RWPE2 (cell line): ENCODE data around the gene C19orf53.

Experiments used
- ATAC-seq: fragments of 200-7000 bp; cut with Tn5 transposase; 3 replicates; pipeline ENCODE4 v1.9.1; 2021; ENCODE audit warnings: low read depth
- DNase-seq: peaks from one replicate; pipeline ENCODE4 v3.0.0-alpha.2; 2020; ENCODE audit warnings: low spot score
- H3K27ac ChIP-seq: fragments of 450-650 bp; 2 replicates; pipeline ENCODE4 v1.5.1; 2017; ENCODE audit warnings: mild to moderate bottlenecking; ENCODE audit not compliant: poor library complexity, severe bottlenecking
- H3K27me3 ChIP-seq: fragments of 250-450 bp; sonication (Bioruptor Pico); 2 replicates; pipeline ENCODE4 v1.5.1; 2021; ENCODE audit warnings: mild to moderate bottlenecking, moderate library complexity; ENCODE audit not compliant: insufficient read depth, poor library complexity, severe bottlenecking
- H3K36me3 ChIP-seq: fragments of 250-450 bp; sonication (Bioruptor Pico); 2 replicates; pipeline ENCODE4 v1.5.1; 2020; ENCODE audit warnings: low read depth, mild to moderate bottlenecking, moderate library complexity
- H3K4me1 ChIP-seq: fragments of 250-450 bp; sonication (Bioruptor Pico); 2 replicates; pipeline ENCODE4 v1.5.1; 2021; ENCODE audit warnings: mild to moderate bottlenecking, moderate library complexity; ENCODE audit not compliant: insufficient read depth, poor library complexity, severe bottlenecking
- H3K4me3 ChIP-seq: fragments of 250-450 bp; sonication (Bioruptor Pico); 2 replicates; pipeline ENCODE4 v1.5.1; 2021; ENCODE audit warnings: mild to moderate bottlenecking, moderate library complexity; ENCODE audit not compliant: severe bottlenecking
- H3K9me3 ChIP-seq: fragments of 250-450 bp; sonication (Bioruptor Pico); 2 replicates; pipeline ENCODE4 v1.5.1; 2021; ENCODE audit warnings: mild to moderate bottlenecking, moderate library complexity; ENCODE audit not compliant: severe bottlenecking
- TF ChIP-seq, protein P1 (sequence below): fragments of 450-650 bp; IDR thresholded peaks from one replicate; pipeline ENCODE4 v1.5.1; 2017; ENCODE audit warnings: mild to moderate bottlenecking, moderate library complexity; ENCODE audit not compliant: poor library complexity, severe bottlenecking

The C19orf53 gene

DNA sequence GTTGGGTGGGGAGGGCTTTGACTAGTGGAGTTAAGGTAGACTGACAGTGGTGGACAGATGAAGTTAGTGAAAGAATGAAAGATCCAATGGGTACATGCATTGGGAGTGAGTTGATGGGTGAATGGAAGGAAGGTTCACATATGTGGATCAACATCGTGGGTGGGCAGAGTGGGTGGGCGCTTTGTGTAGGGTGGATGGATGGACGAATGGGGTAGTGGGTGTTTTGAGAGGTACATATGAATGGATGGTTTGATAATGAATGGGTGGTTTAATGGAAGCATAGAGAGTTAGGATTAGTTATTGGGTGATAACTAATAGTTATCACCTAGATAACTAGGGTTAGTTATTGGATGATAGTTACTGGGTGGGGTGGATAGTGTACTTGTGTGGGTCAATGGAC, 32.5 kb downstream of the C19orf53 start:
- Histone ChIP-seq H3K27ac (no peak overlapping the region), H3K27me3 (no peaks in the 10 kb centered on the region), H3K4me3 (no peak overlapping the region), H3K36me3 (peaks cover 40% of the 10 kb centered on the region), H3K4me1 (peaks cover 11% of the 10 kb centered on the region), H3K9me3 (no peaks in the 10 kb centered on the region)
- ATAC-seq, result no peak
- no peak for DNase-seq
- TF ChIP-seq, protein P1, sequence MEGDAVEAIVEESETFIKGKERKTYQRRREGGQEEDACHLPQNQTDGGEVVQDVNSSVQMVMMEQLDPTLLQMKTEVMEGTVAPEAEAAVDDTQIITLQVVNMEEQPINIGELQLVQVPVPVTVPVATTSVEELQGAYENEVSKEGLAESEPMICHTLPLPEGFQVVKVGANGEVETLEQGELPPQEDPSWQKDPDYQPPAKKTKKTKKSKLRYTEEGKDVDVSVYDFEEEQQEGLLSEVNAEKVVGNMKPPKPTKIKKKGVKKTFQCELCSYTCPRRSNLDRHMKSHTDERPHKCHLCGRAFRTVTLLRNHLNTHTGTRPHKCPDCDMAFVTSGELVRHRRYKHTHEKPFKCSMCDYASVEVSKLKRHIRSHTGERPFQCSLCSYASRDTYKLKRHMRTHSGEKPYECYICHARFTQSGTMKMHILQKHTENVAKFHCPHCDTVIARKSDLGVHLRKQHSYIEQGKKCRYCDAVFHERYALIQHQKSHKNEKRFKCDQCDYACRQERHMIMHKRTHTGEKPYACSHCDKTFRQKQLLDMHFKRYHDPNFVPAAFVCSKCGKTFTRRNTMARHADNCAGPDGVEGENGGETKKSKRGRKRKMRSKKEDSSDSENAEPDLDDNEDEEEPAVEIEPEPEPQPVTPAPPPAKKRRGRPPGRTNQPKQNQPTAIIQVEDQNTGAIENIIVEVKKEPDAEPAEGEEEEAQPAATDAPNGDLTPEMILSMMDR, result no peak

DNA sequence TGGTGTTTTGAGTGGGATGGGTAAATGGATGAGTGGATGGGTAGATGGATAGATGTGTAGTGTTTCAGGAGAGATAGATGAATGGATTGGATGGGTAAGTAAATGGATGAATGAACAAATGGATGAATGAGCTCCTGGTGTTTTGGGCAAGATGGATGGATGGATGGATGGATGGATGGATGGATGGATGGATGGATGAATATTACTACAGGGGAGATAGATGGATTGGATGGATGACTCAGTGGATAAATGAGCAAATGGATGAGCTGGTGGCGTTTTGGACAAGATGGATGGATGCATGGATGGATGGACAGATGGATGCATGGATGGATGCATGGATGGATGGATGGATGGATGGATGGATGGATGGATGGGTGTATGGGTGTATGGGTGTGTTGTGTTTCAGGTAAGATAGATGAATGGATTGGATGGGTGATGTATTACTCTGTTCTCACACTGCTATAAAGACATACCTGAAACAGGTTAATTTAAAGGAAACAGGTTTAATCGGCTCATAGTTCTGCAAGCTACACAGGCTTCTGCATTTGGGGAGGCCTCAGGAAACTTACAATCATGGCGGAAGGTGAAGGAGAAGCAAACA, 33.3 kb downstream of the C19orf53 start:
- no peaks in the 10 kb centered on the region for H3K27me3 ChIP-seq
- TF ChIP-seq, protein P1, result no peak
- H3K27ac ChIP-seq, result no peak overlapping the region
- DNase-seq (no peak), ATAC-seq (no peak)
- H3K4me1 ChIP-seq, result peaks cover 11% of the 10 kb centered on the region
- H3K4me3 ChIP-seq, result no peak overlapping the region
- peaks cover 43% of the 10 kb centered on the region for H3K36me3 ChIP-seq
- H3K9me3 ChIP-seq, result no peaks in the 10 kb centered on the region

DNA sequence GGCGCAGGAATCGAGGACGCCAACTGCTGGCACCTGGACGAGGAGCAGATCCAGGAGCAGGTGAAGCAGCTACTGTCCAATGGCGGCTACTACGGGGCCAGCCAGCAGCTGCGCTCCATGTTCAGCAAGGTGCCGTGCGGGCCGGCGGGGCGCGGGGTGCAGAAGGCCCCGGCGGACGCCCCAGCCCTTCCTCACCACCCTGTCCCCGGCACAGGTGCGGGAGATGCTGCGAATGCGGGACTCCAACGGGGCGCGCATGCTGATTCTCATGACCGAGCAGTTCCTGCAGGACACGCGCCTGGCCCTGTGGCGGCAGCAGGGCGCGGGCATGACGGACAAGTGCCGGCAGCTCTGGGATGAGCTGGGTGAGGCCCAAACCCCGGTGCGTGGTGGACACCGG, 34.6 kb downstream of the C19orf53 start:
- peaks cover 3% of the 10 kb centered on the region for H3K4me1 ChIP-seq
- TF ChIP-seq, protein P1, result no peak
- ATAC-seq, result no peak
- H3K4me3 ChIP-seq, result no peak overlapping the region
- no peak overlapping the region for H3K27ac ChIP-seq
- H3K9me3 ChIP-seq, result no peaks in the 10 kb centered on the region
- H3K27me3 ChIP-seq, result no peaks in the 10 kb centered on the region
- peak; percentile 68 for DNase-seq
- peaks cover 50% of the 10 kb centered on the region for H3K36me3 ChIP-seq

DNA sequence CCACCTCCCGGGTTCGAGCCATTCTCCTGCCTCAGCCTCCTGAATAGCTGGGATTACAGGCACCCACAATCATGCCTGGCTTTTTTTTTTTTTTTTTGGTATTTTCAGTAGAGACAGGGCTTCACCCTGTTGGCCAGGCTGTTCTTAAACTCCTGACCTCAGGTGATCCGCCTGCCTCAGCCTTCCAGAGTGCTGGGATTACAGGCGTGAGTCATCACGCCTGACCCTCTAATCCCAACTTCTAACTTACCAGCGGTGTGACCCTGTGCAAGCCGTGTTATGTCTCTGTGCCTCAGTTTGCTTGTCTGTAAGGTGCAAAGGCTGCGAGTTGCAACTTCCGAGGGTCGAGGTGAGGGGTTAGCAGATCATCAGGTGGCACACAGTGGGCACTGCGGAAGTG, 38.3 kb downstream of the C19orf53 start:
- H3K4me3 ChIP-seq, result no peak overlapping the region
- DNase-seq (no peak), ATAC-seq (no peak)
- no peaks in the 10 kb centered on the region for H3K27me3 ChIP-seq
- TF ChIP-seq, protein P1, result no peak
- no peaks in the 10 kb centered on the region for H3K9me3 ChIP-seq
- peaks cover 32% of the 10 kb centered on the region for H3K36me3 ChIP-seq
- H3K4me1 ChIP-seq, result no peaks in the 10 kb centered on the region
- no peak overlapping the region for H3K27ac ChIP-seq

DNA sequence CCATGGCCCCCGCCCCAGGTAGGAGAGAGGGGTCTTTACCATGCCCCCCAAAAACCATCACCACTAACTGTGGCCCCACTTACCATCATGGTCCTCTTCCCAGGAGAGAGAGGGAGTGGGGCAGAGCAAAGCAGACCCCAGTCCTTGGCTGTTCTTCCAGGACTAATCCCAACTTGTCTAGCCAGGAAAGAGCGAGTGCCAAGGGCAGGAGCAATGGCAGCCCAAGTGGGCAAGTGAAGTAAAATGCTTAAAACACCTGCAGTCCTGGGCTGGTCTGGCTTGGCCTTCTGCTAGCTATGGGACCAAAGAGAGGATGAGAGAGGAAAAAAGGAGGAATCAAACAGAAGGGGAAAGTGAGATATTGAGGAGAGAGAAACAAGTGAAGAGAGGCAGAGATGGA, 38.9 kb downstream of the C19orf53 start:
- peaks cover 29% of the 10 kb centered on the region for H3K36me3 ChIP-seq
- H3K9me3 ChIP-seq, result no peaks in the 10 kb centered on the region
- ATAC-seq (no peak), DNase-seq (no peak)
- no peak overlapping the region for H3K27ac ChIP-seq
- H3K4me1 ChIP-seq, result no peaks in the 10 kb centered on the region
- no peaks in the 10 kb centered on the region for H3K27me3 ChIP-seq
- H3K4me3 ChIP-seq, result no peak overlapping the region
- TF ChIP-seq, protein P1, result no peak
